ENCODE results near the gene MEIS2.

DNA sequence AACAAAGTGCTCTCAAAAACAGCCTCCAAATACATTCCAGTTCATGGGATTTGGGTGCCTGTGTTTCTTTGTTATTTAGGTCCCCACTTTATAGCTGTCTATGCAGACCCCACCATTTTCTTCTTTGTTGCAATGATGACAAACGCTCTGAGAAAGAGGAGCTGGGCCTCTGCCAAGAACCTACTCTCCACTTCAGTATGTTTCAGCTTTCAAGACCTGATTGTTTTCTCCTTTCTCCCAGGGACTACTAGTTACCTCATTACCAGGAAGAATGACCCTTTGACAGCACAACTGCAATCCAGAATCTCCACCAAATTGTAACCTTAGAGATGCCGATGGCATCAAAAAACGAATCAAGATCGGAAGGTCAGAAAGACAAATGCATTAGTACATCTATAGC, 236.8 kb downstream of the MEIS2 start:
- TF ChIP-seq POLR2A (IDR thresholded peaks at IDR 0.05; ENCODE audit: low read length) (no peak), GATA1 (IDR thresholded peaks at IDR 0.05; ENCODE audit: low read depth, low read length) (no peak)
